GM10847 (cell line): Measurements from ENCODE around the gene PLPP7.

Source experiments
- POLR2A ChIP-seq: IDR thresholded peaks from 2 replicates; pipeline ENCODE4 v1.6.1; 2011; ENCODE audit not compliant: insufficient read length; ENCODE audit errors: extremely low read depth

Gene PLPP7

DNA sequence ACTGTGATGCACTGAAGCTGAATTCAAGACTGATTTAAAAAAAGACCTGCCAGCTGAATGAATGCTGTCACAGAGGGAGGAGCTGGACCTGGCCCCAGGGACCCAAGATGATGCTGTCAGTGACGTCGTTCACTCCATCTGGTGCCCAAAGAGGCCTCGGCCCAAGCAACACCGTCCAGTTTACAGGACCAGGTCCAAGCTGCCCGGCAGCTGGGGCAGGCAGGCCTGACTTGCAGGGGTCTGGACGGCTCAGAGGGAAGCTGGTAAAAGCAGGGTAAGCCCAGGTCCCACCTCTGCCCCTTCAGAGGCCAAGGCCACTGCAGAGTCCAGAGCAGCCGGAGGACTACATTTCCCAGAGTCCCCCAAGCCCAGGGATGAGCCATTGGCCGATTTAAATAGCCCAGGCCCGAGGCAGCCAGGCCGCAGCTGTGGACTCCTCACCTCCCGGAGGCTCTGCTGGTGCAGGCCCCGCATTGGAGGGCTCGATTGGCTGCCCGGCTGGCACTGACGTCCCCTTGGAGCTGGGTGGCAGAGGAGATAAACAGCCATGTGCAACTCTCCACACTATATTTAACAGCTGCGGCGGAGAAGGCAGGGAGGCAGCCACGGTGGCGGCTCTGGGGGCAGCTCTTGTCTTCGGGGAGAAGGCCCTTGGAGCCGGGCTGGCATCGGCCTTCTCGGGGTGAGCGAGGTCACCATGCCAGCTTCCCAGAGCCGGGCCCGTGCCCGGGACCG, at the start of gene PLPP7:
Gene PLPP7 (plus strand): TSS at position 423 of the 735 bp plus-strand sequence. CDS start 275 bp downstream, at position 698.
- no peak for TF ChIP-seq POLR2A

GRCh38 chr9:131240047-131240921, 49.2 kb upstream of the PLPP7 start:
- TF ChIP-seq POLR2A, result no peak

GRCh38 chr9:131246618-131247017, 42.9 kb upstream of the PLPP7 start:
- TF ChIP-seq POLR2A, result no peak

DNA sequence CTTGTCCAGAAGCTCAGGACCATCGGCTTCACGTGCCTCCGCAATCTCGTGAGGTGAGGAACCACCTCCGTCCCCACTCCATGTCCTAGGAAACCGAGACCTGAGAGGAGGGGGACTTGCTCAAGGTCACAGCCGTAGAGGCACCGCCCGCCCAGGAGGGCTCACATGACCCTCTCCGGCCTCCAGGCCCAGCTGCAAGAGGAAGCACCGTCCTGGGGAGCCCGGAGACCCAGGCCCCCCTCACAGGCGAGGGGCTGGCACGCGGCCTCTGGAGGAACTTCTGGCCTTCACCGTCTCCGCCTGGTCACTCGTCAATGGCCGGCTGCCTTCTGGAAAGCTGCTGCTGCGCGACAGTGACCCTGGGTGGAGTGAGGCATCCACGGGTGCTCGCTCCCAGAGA, 37.4 kb upstream of the PLPP7 start:
- TF ChIP-seq POLR2A, result no peak

DNA sequence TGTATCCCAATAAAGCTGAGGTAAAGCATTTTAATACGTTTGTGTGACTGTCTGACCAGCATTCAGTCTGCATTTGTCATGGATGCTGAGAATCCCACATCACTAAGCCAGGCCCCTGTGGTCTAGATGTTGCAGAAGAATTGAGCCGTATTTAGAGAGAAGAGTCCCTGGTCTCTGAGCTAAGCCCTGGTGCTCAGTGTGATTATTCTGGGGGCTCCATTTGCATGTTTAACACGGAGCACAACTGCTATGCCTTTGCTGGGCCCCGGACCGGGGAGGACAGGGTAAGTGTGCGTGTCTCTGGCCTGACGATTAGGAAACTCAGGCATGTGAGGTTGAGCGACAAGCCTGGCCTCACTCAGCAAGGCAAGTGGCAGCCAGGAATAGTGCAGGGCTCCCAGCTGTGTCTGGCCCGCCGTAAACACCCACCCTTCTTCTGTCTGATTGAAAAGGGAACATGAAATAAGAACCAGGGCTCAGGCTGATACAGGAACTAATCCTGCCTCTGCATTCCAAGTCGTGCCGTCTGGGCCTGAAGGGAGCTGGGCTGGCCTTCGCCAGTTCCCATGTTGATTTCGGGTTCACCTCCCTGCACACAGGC, 35.5 kb upstream of the PLPP7 start:
- no peak for TF ChIP-seq POLR2A

GRCh38 chr9:131254626-131255025, 34.9 kb upstream of the PLPP7 start:
- no peak for TF ChIP-seq POLR2A

- TF ChIP-seq POLR2A, result no peak
Observed at GRCh38 chr9:131255676-131256197, 33.8 kb upstream of the PLPP7 start.

- no peak for TF ChIP-seq POLR2A
Observed at GRCh38 chr9:131257266-131258025, 32.1 kb upstream of the PLPP7 start.

- no peak for TF ChIP-seq POLR2A
Observed at GRCh38 chr9:131258186-131258585, 31.3 kb upstream of the PLPP7 start.

DNA sequence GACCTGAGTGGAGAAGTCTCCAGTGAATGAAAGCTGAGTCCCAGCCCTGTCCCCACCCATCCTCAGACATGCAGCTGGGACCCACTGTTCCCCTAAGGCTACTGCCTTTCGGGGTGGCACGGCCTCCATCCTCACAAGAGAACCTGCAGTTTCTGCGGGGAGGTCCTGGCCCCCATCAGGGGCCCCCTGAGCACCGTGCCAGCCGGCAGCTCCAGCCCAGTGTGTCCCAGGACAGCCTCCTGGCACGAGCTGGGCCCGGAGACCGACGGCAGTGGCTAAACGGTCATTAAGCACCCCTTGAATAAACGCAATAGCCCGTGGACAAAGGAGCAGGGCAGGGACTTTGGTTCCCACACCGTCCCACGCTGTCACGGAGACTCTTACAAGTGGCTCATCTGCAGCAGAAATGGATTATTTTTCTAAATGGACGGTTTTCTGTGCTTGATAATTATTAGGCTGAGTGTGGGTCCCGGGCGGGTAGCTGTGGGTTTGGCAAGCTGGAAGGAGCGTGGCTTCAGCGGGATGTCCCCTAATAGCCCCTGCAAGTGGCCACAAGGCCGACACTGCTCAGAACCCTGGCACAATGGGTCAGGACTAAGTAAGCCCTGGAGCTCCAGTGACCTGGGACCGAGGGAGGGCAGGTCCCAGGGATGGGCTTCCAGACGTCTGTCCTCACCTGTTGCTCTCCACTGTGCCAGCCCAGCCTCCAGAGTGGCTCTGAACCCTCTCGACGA, 30.7 kb upstream of the PLPP7 start:
- no peak for TF ChIP-seq POLR2A

DNA sequence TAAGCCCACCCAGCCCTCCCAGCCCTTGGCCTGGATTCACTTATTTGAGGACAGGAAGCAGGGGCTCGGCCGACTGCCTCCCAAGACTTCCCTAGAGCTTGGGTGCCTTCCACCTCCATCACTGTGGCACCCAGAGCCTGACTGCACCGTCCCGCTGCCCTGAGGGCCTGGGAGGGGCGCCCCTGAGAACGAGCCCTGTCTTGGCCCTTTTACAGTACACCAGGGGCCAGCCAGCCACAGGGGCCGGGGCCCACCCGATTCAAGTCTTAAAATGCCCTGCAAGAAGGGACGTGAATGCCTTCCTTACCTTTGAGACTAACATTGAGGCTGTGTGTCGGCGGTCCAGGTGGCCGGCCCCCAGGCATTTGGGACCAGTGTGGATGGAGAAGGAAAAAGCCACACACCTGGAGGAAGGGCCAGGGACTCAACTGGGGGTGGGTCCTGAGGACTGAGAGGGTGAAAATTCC, 30.1 kb upstream of the PLPP7 start:
- TF ChIP-seq POLR2A, result no peak

- no peak for TF ChIP-seq POLR2A
Observed at GRCh38 chr9:131259916-131260597, 29.5 kb upstream of the PLPP7 start.

DNA sequence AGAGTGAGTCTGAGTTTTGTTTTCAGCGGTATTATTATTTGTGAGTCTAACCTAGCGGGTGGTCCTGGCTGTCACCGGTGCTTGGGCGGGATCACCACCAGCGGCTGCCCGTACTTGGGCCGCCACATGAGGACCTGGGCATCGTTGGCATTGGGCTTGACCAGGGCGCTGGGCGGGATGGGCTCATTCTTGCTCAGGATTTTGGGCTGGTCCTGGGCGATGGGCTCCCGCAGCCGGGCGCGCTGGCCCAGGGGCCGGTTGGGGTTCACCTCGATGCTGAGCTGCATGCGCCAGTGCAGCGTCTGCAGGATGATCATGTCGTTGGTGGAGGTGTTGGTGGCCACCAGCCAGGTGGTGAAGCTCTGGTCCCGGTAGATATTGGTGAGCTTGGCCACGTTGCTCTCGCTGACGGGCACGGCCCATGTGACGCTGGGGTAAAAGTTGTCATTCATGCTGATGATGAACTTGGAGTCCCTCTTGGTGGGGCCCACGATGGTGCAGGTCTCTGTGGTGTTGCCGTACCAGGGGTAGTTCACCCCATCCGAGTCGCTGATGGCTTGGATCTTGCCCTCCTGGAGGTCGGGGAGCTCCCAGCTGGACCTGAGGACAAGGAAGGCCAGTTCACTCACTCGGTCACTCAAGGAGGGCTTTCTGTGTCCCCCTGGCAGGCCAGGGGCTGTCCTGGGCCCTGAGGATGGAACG, 28.6 kb upstream of the PLPP7 start:
- TF ChIP-seq POLR2A, result no peak
